HEK293T (cell line): ENCODE data around the gene SHLD1.

Experiments used
- CTCF ChIA-PET: fragments of 350-600 bp; formaldehyde crosslinking; extraction: SDS; loops from one replicate; lab custom pipeline; 2021; ENCODE audit warnings: antibody characterized with exemption, inconsistent platforms; lab: Yijun Ruan, JAX
- POLR2A ChIA-PET: fragments of 350-600 bp; formaldehyde crosslinking; extraction: SDS; loops from one replicate; lab custom pipeline; 2020; ENCODE audit warnings: antibody characterized with exemption, inconsistent platforms; lab: Yijun Ruan, JAX
- DNase-seq: peaks from one replicate; pipeline ENCODE4 v3.0.0; 2012; ENCODE audit warnings: mixed read lengths; ENCODE audit errors: extremely low spot score
- ARNT ChIP-seq: fragments of 450-650 bp; IDR thresholded peaks from 2 replicates; pipeline ENCODE4 v1.6.1; 2017; ENCODE audit warnings: mild to moderate bottlenecking
- BHLHE40 ChIP-seq: fragments of 450-650 bp; IDR thresholded peaks from 2 replicates; pipeline ENCODE4 v1.6.1; 2016; ENCODE audit warnings: mild to moderate bottlenecking, moderate library complexity, borderline replicate concordance
- CTBP1 ChIP-seq: fragments of 450-650 bp; IDR thresholded peaks from 2 replicates; pipeline ENCODE4 v1.6.1; 2016; ENCODE audit warnings: borderline replicate concordance
- ELF4 ChIP-seq: fragments of 450-650 bp; IDR thresholded peaks from 2 replicates; pipeline ENCODE4 v1.6.1; 2017; ENCODE audit warnings: antibody characterized with exemption
- FOXA1 ChIP-seq: fragments of 450-650 bp; IDR thresholded peaks from 2 replicates; pipeline ENCODE4 v1.6.1; 2016; ENCODE audit warnings: mild to moderate bottlenecking
- FOXK2 ChIP-seq: fragments of 450-650 bp; IDR thresholded peaks from 2 replicates; pipeline ENCODE4 v1.6.1; 2016; ENCODE audit warnings: mild to moderate bottlenecking
- FOXM1 ChIP-seq: fragments of 450-650 bp; IDR thresholded peaks from 2 replicates; pipeline ENCODE4 v1.6.1; 2017; ENCODE audit warnings: mild to moderate bottlenecking, borderline replicate concordance
- HDGF ChIP-seq: fragments of 450-650 bp; IDR thresholded peaks from 2 replicates; pipeline ENCODE4 v1.6.1; 2017; ENCODE audit warnings: antibody characterized with exemption, borderline replicate concordance
- L3MBTL2 ChIP-seq: fragments of 450-650 bp; conservative IDR thresholded peaks from 2 replicates; pipeline ENCODE4 v1.6.1; 2016; ENCODE audit warnings: mild to moderate bottlenecking
- LEF1 ChIP-seq: fragments of 450-650 bp; IDR thresholded peaks from 2 replicates; pipeline ENCODE4 v1.6.1; 2017; ENCODE audit warnings: mild to moderate bottlenecking, borderline replicate concordance
- NFRKB ChIP-seq: fragments of 450-650 bp; IDR thresholded peaks from 2 replicates; pipeline ENCODE4 v1.6.1; 2016; ENCODE audit warnings: mild to moderate bottlenecking, moderate library complexity
- SP1 ChIP-seq: fragments of 450-650 bp; IDR thresholded peaks from 2 replicates; pipeline ENCODE4 v1.6.1; 2017
- SUZ12 ChIP-seq: fragments of 450-650 bp; IDR thresholded peaks from 2 replicates; pipeline ENCODE4 v1.6.1; 2016; ENCODE audit warnings: mild to moderate bottlenecking
- TARDBP ChIP-seq: fragments of 450-650 bp; IDR thresholded peaks from 2 replicates; pipeline ENCODE4 v1.6.1; 2016
- ZNF384 ChIP-seq: fragments of 450-650 bp; IDR thresholded peaks from 2 replicates; pipeline ENCODE4 v1.6.1; 2016
- TF ChIP-seq, protein P1 (sequence below): fragments of 450-650 bp; IDR thresholded peaks from 2 replicates; pipeline ENCODE4 v1.6.1; 2016

Gene SHLD1

DNA sequence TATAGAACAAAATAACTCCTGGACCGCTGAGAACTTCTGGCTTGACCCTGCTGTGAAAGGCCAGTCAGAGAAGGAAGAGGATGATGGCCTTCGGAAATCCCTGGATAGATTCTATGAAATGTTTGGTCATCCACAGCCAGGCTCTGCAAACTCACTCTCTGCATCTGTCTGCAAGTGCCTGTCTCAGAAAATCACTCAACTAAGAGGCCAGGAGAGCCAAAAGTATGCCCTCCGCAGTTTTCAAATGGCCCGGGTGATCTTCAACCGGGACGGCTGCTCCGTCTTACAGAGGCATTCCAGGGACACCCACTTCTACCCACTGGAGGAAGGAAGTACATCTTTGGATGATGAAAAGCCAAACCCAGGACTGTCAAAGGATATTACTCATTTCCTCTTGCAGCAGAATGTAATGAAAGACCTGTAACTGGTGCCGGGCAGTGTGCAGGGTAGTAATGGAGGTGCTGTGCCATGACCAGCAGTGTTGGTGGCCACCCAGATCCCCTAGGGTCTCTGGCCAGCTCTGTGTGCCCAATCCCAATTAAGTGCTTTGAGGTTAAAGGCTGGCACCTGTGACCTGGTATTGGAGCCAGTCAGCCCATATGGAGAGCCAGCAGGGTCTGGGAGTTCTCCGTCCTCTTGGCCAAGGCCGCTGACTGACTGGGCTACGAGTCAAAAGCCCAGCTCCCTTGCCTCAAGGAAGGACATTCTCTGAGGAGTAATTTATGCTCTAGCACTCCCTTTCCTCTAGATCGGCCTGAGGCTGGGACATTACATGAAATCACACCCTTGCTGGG is 113.0 kb downstream of the SHLD1 start:
- ChIA-PET CTCF (no interaction called here), POLR2A (no interaction called here)
- no peak for DNase-seq
- no peak for TF ChIP-seq HDGF
- no peak for TF ChIP-seq TARDBP
- TF ChIP-seq CTBP1, result no peak
- no peak for TF ChIP-seq LEF1
- TF ChIP-seq L3MBTL2, result no peak
- TF ChIP-seq FOXK2, result no peak

DNA sequence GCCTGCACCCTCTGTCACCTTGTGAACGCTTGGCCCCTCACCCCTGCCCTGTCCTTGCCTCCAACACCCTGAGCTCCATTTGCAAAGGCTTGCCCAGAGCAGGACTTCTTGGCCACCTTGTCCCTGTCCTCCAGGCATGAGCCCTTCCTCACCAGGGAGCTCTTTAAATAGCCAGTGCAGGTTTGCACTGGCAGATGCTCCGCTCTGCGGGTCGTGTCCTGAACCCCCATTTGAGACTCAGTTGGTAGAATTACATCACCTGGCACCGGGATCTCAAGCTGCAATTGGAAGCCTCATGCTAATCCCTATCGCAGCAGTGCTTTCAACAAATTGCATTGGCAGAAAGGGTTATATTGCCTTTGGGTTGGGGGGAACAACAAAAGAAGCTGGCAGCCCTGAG is 114.2 kb downstream of the SHLD1 start:
- ChIA-PET CTCF (no interaction called here), POLR2A (no interaction called here)
- no peak for TF ChIP-seq SUZ12
- TF ChIP-seq, protein P1, sequence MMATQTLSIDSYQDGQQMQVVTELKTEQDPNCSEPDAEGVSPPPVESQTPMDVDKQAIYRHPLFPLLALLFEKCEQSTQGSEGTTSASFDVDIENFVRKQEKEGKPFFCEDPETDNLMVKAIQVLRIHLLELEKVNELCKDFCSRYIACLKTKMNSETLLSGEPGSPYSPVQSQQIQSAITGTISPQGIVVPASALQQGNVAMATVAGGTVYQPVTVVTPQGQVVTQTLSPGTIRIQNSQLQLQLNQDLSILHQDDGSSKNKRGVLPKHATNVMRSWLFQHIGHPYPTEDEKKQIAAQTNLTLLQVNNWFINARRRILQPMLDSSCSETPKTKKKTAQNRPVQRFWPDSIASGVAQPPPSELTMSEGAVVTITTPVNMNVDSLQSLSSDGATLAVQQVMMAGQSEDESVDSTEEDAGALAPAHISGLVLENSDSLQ, result no peak
- TF ChIP-seq ELF4, result no peak
- TF ChIP-seq TARDBP, result no peak
- no peak for TF ChIP-seq NFRKB
- TF ChIP-seq ZNF384, result no peak
- TF ChIP-seq BHLHE40, result no peak
- TF ChIP-seq ARNT, result no peak
- no peak for TF ChIP-seq LEF1
- TF ChIP-seq L3MBTL2, result no peak
- no peak for TF ChIP-seq FOXK2
- no peak for TF ChIP-seq SP1
- TF ChIP-seq CTBP1, result no peak
- TF ChIP-seq FOXA1, result no peak
- no peak for TF ChIP-seq FOXM1
- no peak for TF ChIP-seq HDGF
- no peak for DNase-seq

DNA sequence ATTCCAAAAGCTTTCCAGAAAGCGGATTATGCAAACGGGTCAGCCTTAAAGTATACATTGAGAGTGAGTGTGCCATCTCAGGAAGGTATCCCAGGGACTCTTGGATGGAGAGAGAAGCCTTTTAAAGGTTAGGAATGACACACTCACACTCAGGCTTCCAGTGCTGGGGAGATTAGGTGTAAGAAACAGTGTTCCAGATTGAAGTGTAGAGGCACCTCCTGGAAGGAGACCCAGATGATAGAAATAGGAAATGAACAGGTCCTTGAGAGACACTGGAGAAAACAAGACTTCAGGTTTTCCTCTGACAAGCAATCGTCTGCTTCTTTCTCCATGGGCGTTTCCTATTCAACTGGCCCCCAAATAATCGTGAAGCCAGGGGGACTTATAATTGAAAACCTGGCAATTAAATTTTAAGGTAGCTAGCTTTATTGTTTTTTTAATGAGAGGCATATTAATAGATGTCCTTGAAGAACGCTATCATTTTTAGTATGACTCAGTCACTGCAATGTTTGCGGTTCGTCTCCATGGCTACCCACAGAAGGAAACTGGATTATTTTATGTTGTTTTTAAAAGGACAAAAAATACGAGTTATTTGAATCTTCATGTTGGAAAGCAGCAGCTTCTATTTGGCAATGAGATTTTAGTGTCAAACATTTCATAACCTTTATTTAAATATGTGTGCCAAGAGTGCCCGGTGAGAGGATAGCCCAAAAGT is 114.8 kb downstream of the SHLD1 start:
- no peak for DNase-seq
- ChIA-PET POLR2A (no interaction called here), CTCF (no interaction called here)
- TF ChIP-seq FOXA1, result no peak
- TF ChIP-seq, protein P1, result no peak
- TF ChIP-seq SP1, result no peak
- no peak for TF ChIP-seq FOXK2
- TF ChIP-seq ZNF384, result no peak
- TF ChIP-seq ELF4, result no peak
- no peak for TF ChIP-seq SUZ12
- TF ChIP-seq NFRKB, result no peak
- TF ChIP-seq LEF1, result no peak
- no peak for TF ChIP-seq FOXM1

DNA sequence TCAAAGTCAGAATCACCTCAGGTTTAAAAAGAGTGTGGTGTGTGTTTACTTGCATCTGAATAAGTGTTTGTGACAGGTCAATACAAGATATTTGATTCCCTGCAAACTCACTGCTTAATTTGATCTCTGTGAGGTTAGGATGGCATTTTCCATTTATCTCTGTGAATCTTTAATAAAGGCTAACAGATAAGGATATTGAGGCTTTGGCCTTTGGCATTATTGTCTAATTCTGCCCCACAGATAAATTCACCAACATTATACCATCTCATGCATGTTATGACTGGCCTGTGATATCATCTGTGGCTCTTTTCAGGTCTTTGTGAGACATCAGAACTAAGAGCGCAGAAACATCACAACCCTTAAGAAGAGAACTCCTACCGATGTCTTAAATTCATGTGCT is 115.4 kb downstream of the SHLD1 start:
- no peak for TF ChIP-seq CTBP1
- no peak for DNase-seq
- ChIA-PET POLR2A (no interaction called here), CTCF (no interaction called here)

DNA sequence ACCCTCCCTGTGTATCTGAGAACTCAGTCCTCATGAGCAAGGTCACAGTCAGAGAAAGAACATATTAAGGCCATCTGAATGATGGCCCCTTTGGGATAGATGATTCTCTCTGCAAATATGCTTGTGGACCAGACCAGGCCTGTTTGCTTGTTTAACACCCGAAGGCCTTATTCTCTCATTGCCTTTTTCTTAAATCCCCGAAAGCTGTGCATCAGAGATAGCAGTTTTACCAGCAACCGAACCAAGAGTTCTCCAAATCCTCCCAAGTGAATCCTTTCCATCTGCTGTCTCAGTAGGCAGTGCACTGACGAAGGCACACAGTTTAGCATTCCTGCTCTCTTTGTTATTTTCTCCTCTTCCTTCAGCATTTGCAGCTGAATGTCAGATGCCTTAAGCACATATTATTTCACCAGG is 120.4 kb downstream of the SHLD1 start:
- POLR2A ChIA-PET, result no interaction called here
- DNase-seq, result no peak
- CTCF ChIA-PET, result no interaction called here
- TF ChIP-seq ARNT (no peak), SP1 (no peak), TARDBP (no peak), NFRKB (no peak), BHLHE40 (no peak), FOXA1 (no peak), FOXK2 (no peak), ELF4 (no peak), SUZ12 (no peak), CTBP1 (no peak), LEF1 (no peak), L3MBTL2 (no peak), ZNF384 (no peak), FOXM1 (no peak), HDGF (no peak)
- TF ChIP-seq, protein P1, result no peak
